Lung (tissue), 12 donors: ENCODE results near the gene COMMD3. TPM values are rescaled to one million over a fixed set of nuclear protein-coding genes. Genes with fewer than 3 reads are reported as not detected.
A peak's percentile ranks its signal among the peaks of the same experiment; 100 is the strongest.

Experiments used
- ATAC-seq: fragments of 200-7000 bp; cut with Tn5 transposase; one replicate; pipeline ENCODE4 v1.9.1; 2020; ENCODE audit warnings: moderate number of reproducible peaks; ENCODE audit not compliant: insufficient read depth, low FRiP score
- DNase-seq, 3 donors: peaks; one replicate each; pipeline ENCODE4 v3.0.0-alpha.2; 2013 to 2017
- H3K27ac ChIP-seq, 2 donors: one replicate each; pipeline ENCODE4 v1.5.1; 2013; ENCODE audit warnings: mild to moderate bottlenecking in 2 of 2, moderate library complexity in 2 of 2, control low read depth in 1 of 2, inconsistent platforms in 1 of 2, low read depth in 1 of 2, low read length in 1 of 2
- H3K27me3 ChIP-seq, 3 donors: one replicate each; pipeline ENCODE4 v1.5.1; 2013; ENCODE audit warnings: low read length in 2 of 3; ENCODE audit not compliant: control insufficient read depth in 3 of 3, insufficient read depth in 3 of 3
- H3K36me3 ChIP-seq, 4 donors: one replicate each; pipeline ENCODE4 v1.5.1; 2013; ENCODE audit warnings: low read length in 4 of 4, mild to moderate bottlenecking in 1 of 4, moderate library complexity in 1 of 4; ENCODE audit not compliant: control insufficient read depth in 4 of 4, insufficient read depth in 4 of 4
- H3K4me1 ChIP-seq, 5 donors: one replicate each; pipeline ENCODE4 v1.5.1; 2013; ENCODE audit warnings: low read length in 5 of 5, mild to moderate bottlenecking in 2 of 5, moderate library complexity in 1 of 5; ENCODE audit not compliant: control insufficient read depth in 5 of 5, insufficient read depth in 5 of 5
- H3K4me3 ChIP-seq: one replicate; pipeline ENCODE4 v1.5.1; 2013; ENCODE audit warnings: mild to moderate bottlenecking, control low read depth, moderate library complexity
- H3K9ac ChIP-seq, 2 donors: one replicate each; pipeline ENCODE4 v1.5.1; 2013; ENCODE audit warnings: low read length in 2 of 2, control low read depth in 1 of 2; ENCODE audit not compliant: insufficient read depth in 1 of 2
- H3K9me3 ChIP-seq, 4 donors: one replicate each; pipeline ENCODE4 v1.5.1; 2013; ENCODE audit warnings: low read length in 3 of 4, mild to moderate bottlenecking in 1 of 4, moderate library complexity in 1 of 4; ENCODE audit not compliant: control insufficient read depth in 4 of 4, insufficient read depth in 3 of 4
- WGBS, 2 donors: extraction: QIAGEN DNeasy Blood & Tissue Kit; methylation state at CpG; one replicate each; pipeline ENCODE4 v1.1.7; 2013; 5-methylcytosine and 5-hydroxymethylcytosine counted together
- polyA plus RNA-seq, 2 donors: library from polyadenylated mRNA; stranded (reverse); fragments of 200-250 nt; gene quantifications; one replicate each; pipeline ENCODE4 v1.2.1, GENCODE V29; 2013
- total RNA-seq, 2 donors: library from RNA; depleted of rRNA in 1 of 2; stranded (reverse); fragments of >200 nt in 1 of 2; gene quantifications; one replicate each; pipeline ENCODE4 v1.2.1, GENCODE V29; 2014 to 2021
- TF ChIP-seq, protein P1 (sequence below): IDR thresholded peaks from 2 replicates; pipeline ENCODE4 v1.5.1; 2012; ENCODE audit warnings: mild to moderate bottlenecking; ENCODE audit errors: control extremely low read depth, extremely low read depth
- donor health status: control.
- donor health status: control.
- donor health status: Bipolar disorder and iron deficiency.
- donor health status: healthy.
- donor health status: DM: yes; HTN: yes; CAD: no.

Gene COMMD3
- total and polyA plus RNA-seq, 4 donors, result 40.6 to 70.3 (median 56.2) TPM

DNA sequence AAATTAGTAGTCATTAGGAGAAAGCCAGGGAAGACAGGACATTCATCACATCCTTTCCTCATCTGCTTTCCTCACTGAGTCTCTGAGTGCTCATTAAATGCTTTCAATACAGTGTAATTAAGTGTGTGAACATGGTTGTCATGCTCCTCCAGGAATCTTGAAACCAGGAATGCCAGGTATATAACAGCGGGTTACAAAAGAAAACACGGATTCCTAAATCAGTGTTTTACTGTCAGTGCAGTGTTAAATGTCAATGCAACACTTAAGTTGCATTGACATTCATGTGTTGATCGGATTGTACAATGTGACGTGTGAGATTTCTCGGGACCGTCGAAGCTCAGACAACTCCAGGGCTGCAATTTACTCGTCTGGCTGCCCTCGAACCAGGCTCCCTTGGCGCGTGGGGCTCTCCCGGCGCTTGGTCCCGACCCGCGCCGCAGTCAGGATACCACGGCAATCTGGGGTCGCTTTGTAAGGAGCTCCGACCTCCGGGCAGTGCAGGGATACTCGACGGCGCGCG is 28.7 kb downstream of the COMMD3 start:
- WGBS, 2 donors, result 9 to 12% methylated on average over 26 of the region's 26 CpGs
- TF ChIP-seq, protein P1, sequence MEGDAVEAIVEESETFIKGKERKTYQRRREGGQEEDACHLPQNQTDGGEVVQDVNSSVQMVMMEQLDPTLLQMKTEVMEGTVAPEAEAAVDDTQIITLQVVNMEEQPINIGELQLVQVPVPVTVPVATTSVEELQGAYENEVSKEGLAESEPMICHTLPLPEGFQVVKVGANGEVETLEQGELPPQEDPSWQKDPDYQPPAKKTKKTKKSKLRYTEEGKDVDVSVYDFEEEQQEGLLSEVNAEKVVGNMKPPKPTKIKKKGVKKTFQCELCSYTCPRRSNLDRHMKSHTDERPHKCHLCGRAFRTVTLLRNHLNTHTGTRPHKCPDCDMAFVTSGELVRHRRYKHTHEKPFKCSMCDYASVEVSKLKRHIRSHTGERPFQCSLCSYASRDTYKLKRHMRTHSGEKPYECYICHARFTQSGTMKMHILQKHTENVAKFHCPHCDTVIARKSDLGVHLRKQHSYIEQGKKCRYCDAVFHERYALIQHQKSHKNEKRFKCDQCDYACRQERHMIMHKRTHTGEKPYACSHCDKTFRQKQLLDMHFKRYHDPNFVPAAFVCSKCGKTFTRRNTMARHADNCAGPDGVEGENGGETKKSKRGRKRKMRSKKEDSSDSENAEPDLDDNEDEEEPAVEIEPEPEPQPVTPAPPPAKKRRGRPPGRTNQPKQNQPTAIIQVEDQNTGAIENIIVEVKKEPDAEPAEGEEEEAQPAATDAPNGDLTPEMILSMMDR, result no peak
- Histone ChIP-seq H3K9me3 (peaks cover 0 to 8% (median 0%) of the 10 kb centered on the region in 4 donors), H3K27me3 (peaks cover 8 to 74% (median 68%) of the 10 kb centered on the region in 3 donors), H3K9ac (no peak overlapping the region), H3K4me3 (peak overlapping the region; percentile 9), H3K4me1 (peaks cover 0 to 10% (median 0%) of the 10 kb centered on the region in 5 donors), H3K36me3 (no peaks in the 10 kb centered on the region), H3K27ac (no peak overlapping the region)
- DNase-seq (peak in 1 of 3 donors; percentile 3), ATAC-seq (no peak)

DNA sequence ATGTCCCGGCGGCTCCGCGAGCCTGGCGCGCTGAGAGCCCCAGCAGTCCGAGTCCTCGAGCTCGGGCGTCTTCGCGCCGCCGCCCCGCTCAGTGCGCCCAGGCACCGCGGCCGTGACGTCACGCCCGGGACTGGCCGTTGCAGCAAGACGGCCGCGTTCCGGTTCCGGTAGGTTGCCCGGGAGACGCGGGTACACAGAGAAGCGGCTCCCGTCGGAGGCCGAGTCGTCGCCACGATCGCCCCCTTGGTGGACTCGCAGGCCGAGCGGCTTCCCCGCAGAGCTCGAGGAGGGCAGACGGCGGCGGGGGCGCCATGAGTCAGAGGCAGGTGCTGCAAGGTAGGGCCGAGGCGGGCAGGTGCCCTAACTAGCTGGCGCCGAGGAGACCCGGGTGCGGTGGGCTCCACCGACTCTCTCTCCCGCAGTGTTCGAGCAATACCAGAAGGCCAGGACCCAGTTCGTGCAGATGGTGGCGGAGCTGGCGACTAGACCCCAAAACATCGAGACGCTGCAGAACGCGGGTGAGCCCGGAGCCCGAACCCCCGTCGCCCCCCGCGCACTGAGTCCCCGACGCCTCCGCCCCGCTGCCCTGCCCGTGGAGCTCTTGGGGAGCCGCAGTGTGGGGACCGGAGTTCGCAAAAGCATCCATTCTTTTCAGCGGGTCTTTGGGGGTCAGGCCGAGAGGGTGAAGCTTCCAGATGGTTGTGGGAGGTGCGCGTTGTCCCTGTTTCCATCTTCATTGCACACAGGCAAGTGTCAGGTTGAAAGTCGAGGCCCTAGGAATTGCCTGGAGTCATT is 29.3 kb downstream of the COMMD3 start, which contains the start of gene SPAG6:
Gene SPAG6, plus strand, starts transcription at position 196 of the 795 bp plus-strand sequence. Its CDS starts 116 bp downstream, at position 312.
- TF ChIP-seq, protein P1, result no peak
- Histone ChIP-seq H3K36me3 (no peaks in the 10 kb centered on the region), H3K27ac (no peak within 1 kb of the TSS), H3K9ac (no peak within 1 kb of the TSS), H3K9me3 (peaks cover 0 to 8% (median 0%) of the 10 kb centered on the region in 4 donors), H3K27me3 (peaks cover 8 to 74% (median 68%) of the 10 kb centered on the region in 3 donors), H3K4me3 (peak within 1 kb of the TSS; percentile 9), H3K4me1 (peaks cover 0 to 7% (median 0%) of the 10 kb centered on the region in 5 donors)
- DNase-seq (peak; percentile 46 to 70 (median 53)), ATAC-seq (no peak)
- 6 to 9% methylated on average over 81 to 83 of the region's 83 CpGs for WGBS, 2 donors

DNA sequence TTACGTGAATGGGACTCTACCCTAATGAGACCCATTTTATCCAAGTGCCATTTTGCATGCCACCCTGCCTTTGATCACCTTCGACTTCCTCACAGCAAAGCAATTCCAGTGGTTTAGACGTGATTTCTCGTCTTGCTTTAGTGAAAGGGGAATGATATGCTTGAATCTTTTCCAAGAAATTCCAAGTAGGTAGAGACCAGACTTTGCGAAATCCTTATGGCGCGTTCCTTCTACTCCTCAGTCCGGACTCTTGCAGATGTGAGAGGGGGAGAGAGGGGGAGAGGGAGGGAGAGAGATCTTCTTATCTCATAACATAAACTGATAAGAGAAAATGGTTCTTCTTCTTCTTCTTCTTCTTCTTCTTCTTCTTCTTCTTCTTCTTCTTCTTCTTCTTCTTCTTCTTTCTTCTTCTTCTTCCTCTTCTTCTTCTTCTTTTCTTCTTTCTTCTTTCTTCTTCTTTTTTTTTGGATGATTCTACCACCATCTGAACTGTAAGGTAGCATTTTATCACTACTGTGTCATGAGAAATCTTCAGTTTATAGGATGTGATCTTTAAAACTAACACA is 30.0 kb downstream of the COMMD3 start:
- TF ChIP-seq, protein P1, result no peak
- Histone ChIP-seq H3K4me3 (no peak overlapping the region), H3K9ac (no peak overlapping the region), H3K9me3 (peaks cover 0 to 8% (median 0%) of the 10 kb centered on the region in 4 donors), H3K4me1 (peaks cover 0 to 5% (median 0%) of the 10 kb centered on the region in 5 donors), H3K36me3 (no peaks in the 10 kb centered on the region), H3K27me3 (peaks cover 8 to 74% (median 68%) of the 10 kb centered on the region in 3 donors), H3K27ac (no peak overlapping the region)
- 39 to 48% methylated on average over 8 of the region's 8 CpGs for WGBS, 2 donors
- no peak for ATAC-seq
- DNase-seq, result peak in 2 of 3 donors; percentile 6 to 29
